B cell (primary cell): ENCODE data around the gene ARHGEF4. TPM values are rescaled to one million over a fixed set of nuclear protein-coding genes. Genes with fewer than 3 reads are reported as not detected.

Experiments
- ATAC-seq: fragments of 200-7000 bp; cut with Tn5 transposase; one replicate; pipeline ENCODE4 v1.10.0; 2021; ENCODE audit warnings: low read depth, mild to moderate bottlenecking, moderate number of reproducible peaks, moderate library complexity
- CTCF ChIA-PET: fragments of 350-600 bp; sonication (Branson Sonifier 250); formaldehyde crosslinking; loops from one replicate; lab custom pipeline; 2021; ENCODE audit warnings: antibody characterized with exemption, inconsistent platforms; lab: Charles Lee
- POLR2A ChIA-PET: fragments of 350-600 bp; sonication (Branson Sonifier 250); formaldehyde crosslinking; loops from one replicate; lab custom pipeline; 2021; ENCODE audit warnings: antibody characterized with exemption; lab: Charles Lee
- DNase-seq: peaks from one replicate; pipeline ENCODE4 v3.0.0; 2013
- H2AFZ ChIP-seq: 2 replicates; pipeline ENCODE4 v1.6.1; 2012; ENCODE audit warnings: mild to moderate bottlenecking, low read depth, low read length; ENCODE audit not compliant: insufficient read depth, poor library complexity, severe bottlenecking
- H3K27ac ChIP-seq, 2 donors: 1 replicate in 1 of 2; 2 replicates in 1 of 2; pipeline ENCODE4 v1.5.1; 2012 to 2013; ENCODE audit warnings: low read length in 2 of 2, mild to moderate bottlenecking in 2 of 2, moderate library complexity in 1 of 2
- H3K27me3 ChIP-seq, 4 experiments: fragments of 200-600 bp in 1 of 4; sonication (generic) in 1 of 4; replicated peaks in 1 of 4; 1 replicate in 2 of 4; 2 replicates in 2 of 4; pipeline versions ENCODE4 v1.6.1 to v1.7.0; 2013 to 2016; ENCODE audit warnings: low read length in 3 of 4, mild to moderate bottlenecking in 2 of 4, mixed read lengths in 1 of 4, moderate library complexity in 1 of 4; ENCODE audit not compliant: insufficient read depth in 4 of 4, control insufficient read depth in 3 of 4; ENCODE audit errors: control extremely low read depth in 1 of 4
- H3K36me3 ChIP-seq, 2 experiments: replicated peaks in 1 of 2; 1 replicate in 1 of 2; 2 replicates in 1 of 2; pipeline versions ENCODE4 v1.6.1 to v1.7.1; 2013; ENCODE audit warnings: low read length in 1 of 2; ENCODE audit not compliant: insufficient read depth in 2 of 2, control insufficient read depth in 1 of 2; ENCODE audit errors: control extremely low read depth in 1 of 2, extremely low read depth in 1 of 2
- H3K4me1 ChIP-seq, 2 donors: fragments of 200-600 bp in 1 of 2; sonication (generic) in 1 of 2; 1 replicate in 1 of 2; 2 replicates in 1 of 2; pipeline versions ENCODE4 v1.5.1 to v1.6.1; 2013 to 2017; ENCODE audit warnings: low read length in 2 of 2; ENCODE audit not compliant: control insufficient read depth in 2 of 2, insufficient read depth in 2 of 2
- H3K4me2 ChIP-seq: replicated peaks from 2 replicates; pipeline ENCODE3; 2012; ENCODE audit warnings: mild to moderate bottlenecking, low read depth, low read length; ENCODE audit not compliant: poor library complexity, severe bottlenecking
- H3K4me3 ChIP-seq, 5 experiments: fragments of 200-600 bp in 1 of 5; sonication (generic) in 1 of 5; 1 replicate in 3 of 5; 2 replicates in 2 of 5; pipeline versions ENCODE4 v1.5.1 to v1.7.0; 2011 to 2016; ENCODE audit warnings: low read length in 4 of 5, mild to moderate bottlenecking in 4 of 5, low read depth in 2 of 5, control low read depth in 1 of 5, moderate library complexity in 1 of 5; ENCODE audit not compliant: insufficient read depth in 1 of 5; ENCODE audit errors: control extremely low read depth in 1 of 5, extremely low read depth in 1 of 5
- H3K79me2 ChIP-seq: fragments of 200-600 bp; sonication (generic); one replicate; pipeline ENCODE4 v1.6.0; 2016; ENCODE audit warnings: low read length; ENCODE audit not compliant: control insufficient read depth, insufficient read depth
- H3K9ac ChIP-seq: fragments of 200-600 bp; sonication (generic); 2 replicates; pipeline ENCODE4 v1.6.1; 2017; ENCODE audit warnings: mild to moderate bottlenecking, low read length, moderate library complexity
- H3K9me3 ChIP-seq, 3 donors: one replicate each; pipeline versions ENCODE4 v1.6.1 to v1.7.1; 2013; ENCODE audit warnings: low read length in 2 of 3; ENCODE audit not compliant: control insufficient read depth in 2 of 3, insufficient read depth in 1 of 3; ENCODE audit errors: control extremely low read depth in 1 of 3
- H4K20me1 ChIP-seq: 2 replicates; pipeline ENCODE4 v1.6.0; 2012; ENCODE audit warnings: mild to moderate bottlenecking, low read length; ENCODE audit not compliant: insufficient read depth, control insufficient read depth, poor library complexity, severe bottlenecking
- H3K27ac Mint-ChIP-seq: one replicate; pipeline ENCODE4 v1.8.0; 2021; ENCODE audit warnings: mixed read lengths
- H3K27me3 Mint-ChIP-seq: one replicate; pipeline ENCODE4 v1.8.0; 2021; ENCODE audit warnings: mixed read lengths
- H3K4me1 Mint-ChIP-seq: one replicate; pipeline ENCODE4 v1.8.0; 2021; ENCODE audit warnings: mixed read lengths
- H3K4me3 Mint-ChIP-seq: one replicate; pipeline ENCODE4 v1.8.0; 2021; ENCODE audit warnings: mixed read lengths
- H3K9me3 Mint-ChIP-seq: one replicate; pipeline ENCODE4 v1.8.0; 2022; ENCODE audit warnings: mixed read lengths; ENCODE audit not compliant: insufficient read depth
- EZH2 ChIP-seq: IDR thresholded peaks from 2 replicates; pipeline ENCODE4 v1.6.1; 2012; ENCODE audit warnings: borderline replicate concordance, low read depth, mild to moderate bottlenecking, moderate library complexity, low read length; ENCODE audit not compliant: insufficient read depth, poor library complexity, severe bottlenecking
- WGBS: methylation state at CpG from one replicate; pipeline ENCODE4 v1.1.5; 2013; ENCODE audit warnings: missing lambda C conversion rate; ENCODE audit not compliant: insufficient coverage; 5-methylcytosine and 5-hydroxymethylcytosine counted together
- intact Hi-C: fragments of 100-400 bp; cut with micrococcal nuclease; formaldehyde crosslinking; loops from one replicate; pipeline ENCODE4 v1.10.0; 2022
- polyA plus RNA-seq: library from polyadenylated mRNA; depleted of rRNA; stranded (reverse); fragments of >200 nt; gene quantifications from 2 replicates; pipeline ENCODE4 v1.2.3, GENCODE V29; 2012
- total RNA-seq, 2 donors: library from RNA; stranded (reverse); fragments of 120-200 nt in 1 of 2; gene quantifications; 1 replicate in 1 of 2; 2 replicates in 1 of 2; pipeline versions ENCODE4 v1.2.3 to v1.2.4, GENCODE V29; 2013 to 2022
- TF ChIP-seq, protein P1 (sequence below): fragments of 200-600 bp; IDR thresholded peaks from one replicate; pipeline ENCODE4 v1.8.0; 2022; ENCODE audit warnings: antibody characterized with exemption, mild to moderate bottlenecking

ARHGEF4 gene
- total and polyA plus RNA-seq, 2 donors (not counting 1 experiment from before 2014, with no cell fraction given) = 2.1 TPM; not detected in 1

DNA sequence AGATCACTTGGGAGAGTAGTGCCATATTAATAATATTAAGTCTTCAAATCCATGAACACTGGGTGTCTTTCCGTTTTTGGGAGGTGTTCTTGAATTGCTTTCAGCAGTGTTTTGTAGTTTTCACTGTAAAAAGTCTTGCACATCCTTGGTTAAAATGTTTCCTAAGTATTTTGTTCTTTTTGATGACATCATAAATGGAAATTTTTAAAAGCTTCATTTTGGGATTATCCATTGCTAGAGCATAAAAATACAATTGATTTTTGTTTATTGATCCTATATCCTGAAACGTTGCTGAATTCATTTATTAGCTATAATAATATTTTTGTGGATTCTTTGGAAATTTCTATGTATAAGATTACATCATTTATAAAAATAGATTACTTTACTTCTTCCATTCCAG, 96.8 kb downstream of the ARHGEF4 start:
- DNase-seq = no peak
- H3K4me3 Mint-ChIP-seq = no peak overlapping the region
- Histone ChIP-seq H3K79me2 (no peaks in the 10 kb centered on the region), H3K27me3 (no peaks in the 10 kb centered on the region), H3K4me3 (no peak overlapping the region), H3K9me3 (peaks cover 0 to 3% (median 3%) of the 10 kb centered on the region in 3 donors), H3K4me1 (no peaks in the 10 kb centered on the region), H2AFZ (no peak overlapping the region), H4K20me1 (no peaks in the 10 kb centered on the region), H3K36me3 (no peaks in the 10 kb centered on the region), H3K27ac (no peak overlapping the region), H3K4me2 (no peak overlapping the region), H3K9ac (no peak overlapping the region)
- peaks cover 7% of the 10 kb centered on the region for H3K9me3 Mint-ChIP-seq
- H3K27ac Mint-ChIP-seq = no peak overlapping the region
- ChIA-PET POLR2A (no interaction called here), CTCF (no interaction called here)
- no CpG with 5 or more reads among the region's 2 CpGs for WGBS
- ATAC-seq = no peak
- H3K4me1 Mint-ChIP-seq = no peaks in the 10 kb centered on the region
- intact Hi-C loops = no loop called here
- H3K27me3 Mint-ChIP-seq = peaks cover 15% of the 10 kb centered on the region
- TF ChIP-seq, protein P1, sequence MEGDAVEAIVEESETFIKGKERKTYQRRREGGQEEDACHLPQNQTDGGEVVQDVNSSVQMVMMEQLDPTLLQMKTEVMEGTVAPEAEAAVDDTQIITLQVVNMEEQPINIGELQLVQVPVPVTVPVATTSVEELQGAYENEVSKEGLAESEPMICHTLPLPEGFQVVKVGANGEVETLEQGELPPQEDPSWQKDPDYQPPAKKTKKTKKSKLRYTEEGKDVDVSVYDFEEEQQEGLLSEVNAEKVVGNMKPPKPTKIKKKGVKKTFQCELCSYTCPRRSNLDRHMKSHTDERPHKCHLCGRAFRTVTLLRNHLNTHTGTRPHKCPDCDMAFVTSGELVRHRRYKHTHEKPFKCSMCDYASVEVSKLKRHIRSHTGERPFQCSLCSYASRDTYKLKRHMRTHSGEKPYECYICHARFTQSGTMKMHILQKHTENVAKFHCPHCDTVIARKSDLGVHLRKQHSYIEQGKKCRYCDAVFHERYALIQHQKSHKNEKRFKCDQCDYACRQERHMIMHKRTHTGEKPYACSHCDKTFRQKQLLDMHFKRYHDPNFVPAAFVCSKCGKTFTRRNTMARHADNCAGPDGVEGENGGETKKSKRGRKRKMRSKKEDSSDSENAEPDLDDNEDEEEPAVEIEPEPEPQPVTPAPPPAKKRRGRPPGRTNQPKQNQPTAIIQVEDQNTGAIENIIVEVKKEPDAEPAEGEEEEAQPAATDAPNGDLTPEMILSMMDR = no peak
- no peak for TF ChIP-seq EZH2

GRCh38 chr2:130936451-130936850, 99.7 kb downstream of the ARHGEF4 start:
- Histone ChIP-seq H3K79me2 (no peaks in the 10 kb centered on the region), H3K9ac (no peak overlapping the region), H3K36me3 (no peaks in the 10 kb centered on the region), H3K4me2 (no peak overlapping the region), H3K4me1 (no peaks in the 10 kb centered on the region), H4K20me1 (no peaks in the 10 kb centered on the region), H3K4me3 (no peak overlapping the region), H3K9me3 (peaks cover 0 to 3% (median 3%) of the 10 kb centered on the region in 3 donors), H3K27ac (no peak overlapping the region), H3K27me3 (no peaks in the 10 kb centered on the region), H2AFZ (no peak overlapping the region)
- intact Hi-C loops = no loop called here
- POLR2A ChIA-PET = no interaction called here
- no peaks in the 10 kb centered on the region for H3K4me1 Mint-ChIP-seq
- H3K27ac Mint-ChIP-seq = no peak overlapping the region
- peaks cover 22% of the 10 kb centered on the region for H3K27me3 Mint-ChIP-seq
- ATAC-seq (no peak), DNase-seq (no peak)
- no peak for TF ChIP-seq EZH2
- TF ChIP-seq, protein P1 = no peak
- peaks cover 7% of the 10 kb centered on the region for H3K9me3 Mint-ChIP-seq
- CTCF ChIA-PET = no interaction called here
- H3K4me3 Mint-ChIP-seq = no peak overlapping the region
